Hepatocyte (in vitro differentiated cells): ENCODE measurements around the gene CASP2. TPM values are rescaled to one million over a fixed set of nuclear protein-coding genes. Genes with fewer than 3 reads are reported as not detected.

ENCODE experiments used
- DNase-seq: peaks from one replicate; pipeline ENCODE4 v3.0.0-alpha.2; 2016; ENCODE audit warnings: low spot score
- H2AFZ ChIP-seq: fragments of 200-600 bp; sonication (generic); 2 replicates; pipeline ENCODE4 v1.6.0; 2016; ENCODE audit warnings: antibody characterized with exemption, mild to moderate bottlenecking
- H3K27ac ChIP-seq: fragments of 200-600 bp; sonication (generic); 2 replicates; pipeline ENCODE4 v1.5.1; 2016; ENCODE audit warnings: mild to moderate bottlenecking
- H3K27me3 ChIP-seq: fragments of 200-600 bp; sonication (generic); 2 replicates; pipeline ENCODE4 v1.6.1; 2016
- H3K36me3 ChIP-seq: fragments of 200-600 bp; sonication (generic); replicated peaks from 2 replicates; pipeline ENCODE4 v1.5.1; 2016; ENCODE audit warnings: low read depth; ENCODE audit not compliant: insufficient read depth
- H3K4me1 ChIP-seq: fragments of 200-600 bp; sonication (generic); 2 replicates; pipeline ENCODE4 v1.5.1; 2016; ENCODE audit warnings: mild to moderate bottlenecking, moderate library complexity; ENCODE audit not compliant: insufficient read depth
- H3K4me2 ChIP-seq: fragments of 200-600 bp; sonication (generic); 2 replicates; pipeline ENCODE4 v1.6.0; 2016
- H3K4me3 ChIP-seq: fragments of 200-600 bp; sonication (generic); 2 replicates; pipeline ENCODE4 v1.5.1; 2016; ENCODE audit warnings: mild to moderate bottlenecking
- H3K79me2 ChIP-seq: fragments of 200-600 bp; sonication (generic); 2 replicates; pipeline ENCODE4 v1.6.0; 2017; ENCODE audit warnings: mild to moderate bottlenecking
- H3K9me2 ChIP-seq: fragments of 200-600 bp; sonication (generic); replicated peaks from 2 replicates; pipeline ENCODE4 v1.6.0; 2017; ENCODE audit warnings: mild to moderate bottlenecking; ENCODE audit not compliant: insufficient read depth
- H3K9me3 ChIP-seq: fragments of 200-600 bp; sonication (generic); 2 replicates; pipeline ENCODE4 v1.5.1; 2016; ENCODE audit warnings: low read depth, mild to moderate bottlenecking
- H4K20me1 ChIP-seq: fragments of 200-600 bp; sonication (generic); 2 replicates; pipeline ENCODE4 v1.6.0; 2016; ENCODE audit warnings: mild to moderate bottlenecking; ENCODE audit not compliant: insufficient read depth, poor library complexity, severe bottlenecking
- CTCF ChIP-seq: fragments of 200-600 bp; sonication (generic); IDR thresholded peaks from 2 replicates; pipeline ENCODE4 v1.5.1; 2016; ENCODE audit warnings: antibody characterized with exemption, mild to moderate bottlenecking; ENCODE audit not compliant: poor library complexity
- EZH2 ChIP-seq: fragments of 200-600 bp; sonication (generic); IDR thresholded peaks from 2 replicates; pipeline ENCODE4 v1.6.1; 2016; ENCODE audit warnings: antibody characterized with exemption, mild to moderate bottlenecking, borderline replicate concordance
- EZH2phosphoT487 ChIP-seq: fragments of 200-600 bp; sonication (generic); IDR thresholded peaks from one replicate; pipeline ENCODE4 v1.6.1; 2018; ENCODE audit warnings: antibody characterized with exemption, mild to moderate bottlenecking, low read depth, moderate library complexity; ENCODE audit not compliant: unreplicated experiment, severe bottlenecking
- whole genome bisulfite sequencing: methylation state at CpG from one replicate; pipeline ENCODE4 v1.1.6; 2016; ENCODE audit warnings: low lambda C conversion rate; ENCODE audit errors: missing lambda C conversion rate; 5-methylcytosine and 5-hydroxymethylcytosine counted together
- polyA plus RNA-seq: library from polyadenylated mRNA; unstranded; fragments of >200 nt; fragmentation: Nextera tagmentation; extraction: Ambion mirVana; gene quantifications from 2 replicates; pipeline ENCODE4 v1.2.1, GENCODE V29; 2016
- total RNA-seq: library from RNA; depleted of rRNA; stranded (reverse); fragments of >200 nt; gene quantifications from 2 replicates; pipeline ENCODE4 v1.2.3, GENCODE V29; 2014

Gene CASP2
- total and polyA plus RNA-seq, 2 experiments from 2014 or later, result 8.5 to 11.9 TPM

- Histone ChIP-seq H3K27ac (no peak overlapping the region), H3K36me3 (no peaks in the 10 kb centered on the region), H3K4me3 (no peak overlapping the region), H3K4me2 (no peak overlapping the region), H3K27me3 (no peaks in the 10 kb centered on the region), H3K79me2 (no peaks in the 10 kb centered on the region), H3K9me3 (no peaks in the 10 kb centered on the region), H3K9me2 (no peaks in the 10 kb centered on the region), H3K4me1 (peaks cover 3% of the 10 kb centered on the region), H4K20me1 (no peaks in the 10 kb centered on the region), H2AFZ (no peak overlapping the region)
- no peak for TF ChIP-seq EZH2
- TF ChIP-seq CTCF, result no peak
- TF ChIP-seq EZH2phosphoT487, result no peak
- no peak for DNase-seq
- 91% methylated on average over 11 of the region's 11 CpGs for WGBS
Measured at GRCh38 chr7:143242306-143242705, 45.8 kb upstream of the CASP2 start.

DNA sequence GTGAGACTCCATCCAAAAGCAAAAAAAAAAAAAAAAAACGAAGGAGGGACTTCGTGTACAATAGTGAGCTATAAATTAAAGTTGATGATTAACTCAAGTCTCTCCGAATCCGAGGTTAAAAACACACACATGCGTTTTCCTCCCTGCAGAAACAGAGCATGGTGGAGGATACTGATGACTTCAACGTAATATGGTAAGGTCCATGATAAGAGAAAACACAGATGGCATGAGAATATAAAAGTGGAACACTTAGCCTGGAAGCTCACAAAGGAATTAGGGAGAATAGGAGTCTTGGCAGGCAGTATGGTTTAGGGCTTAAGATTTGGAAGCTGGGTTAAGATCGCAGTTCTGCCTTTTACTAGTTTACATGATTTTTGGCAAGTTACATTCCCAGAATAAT, 45.0 kb upstream of the CASP2 start:
- TF ChIP-seq EZH2phosphoT487 (no peak), CTCF (no peak), EZH2 (no peak)
- H3K9me2 ChIP-seq, result no peaks in the 10 kb centered on the region
- DNase-seq, result no peak
- no peaks in the 10 kb centered on the region for H3K9me3 ChIP-seq
- H3K4me2 ChIP-seq, result peak overlapping the region; percentile 44
- H3K27ac ChIP-seq, result peak overlapping the region; percentile 57
- H3K4me3 ChIP-seq, result no peak overlapping the region
- no peaks in the 10 kb centered on the region for H3K36me3 ChIP-seq
- no peaks in the 10 kb centered on the region for H3K79me2 ChIP-seq
- H2AFZ ChIP-seq, result no peak overlapping the region
- H3K4me1 ChIP-seq, result peaks cover 4% of the 10 kb centered on the region
- WGBS, result 46% methylated on average over 7 of the region's 7 CpGs
- H4K20me1 ChIP-seq, result no peaks in the 10 kb centered on the region
- H3K27me3 ChIP-seq, result no peaks in the 10 kb centered on the region

GRCh38 chr7:143243614-143244013, 44.5 kb upstream of the CASP2 start:
- DNase-seq, result no peak
- H3K4me3 ChIP-seq, result no peak overlapping the region
- H3K4me1 ChIP-seq, result peaks cover 9% of the 10 kb centered on the region
- no peaks in the 10 kb centered on the region for H4K20me1 ChIP-seq
- H3K27ac ChIP-seq, result peak overlapping the region; percentile 57
- no peak for TF ChIP-seq EZH2phosphoT487
- TF ChIP-seq CTCF, result no peak
- no peak for TF ChIP-seq EZH2
- H2AFZ ChIP-seq, result peak overlapping the region; percentile 2
- no peaks in the 10 kb centered on the region for H3K9me2 ChIP-seq
- WGBS, result 29% methylated on average over 3 of the region's 3 CpGs
- H3K4me2 ChIP-seq, result peak overlapping the region; percentile 44
- no peaks in the 10 kb centered on the region for H3K36me3 ChIP-seq
- H3K27me3 ChIP-seq, result no peaks in the 10 kb centered on the region
- H3K79me2 ChIP-seq, result no peaks in the 10 kb centered on the region
- no peaks in the 10 kb centered on the region for H3K9me3 ChIP-seq

DNA sequence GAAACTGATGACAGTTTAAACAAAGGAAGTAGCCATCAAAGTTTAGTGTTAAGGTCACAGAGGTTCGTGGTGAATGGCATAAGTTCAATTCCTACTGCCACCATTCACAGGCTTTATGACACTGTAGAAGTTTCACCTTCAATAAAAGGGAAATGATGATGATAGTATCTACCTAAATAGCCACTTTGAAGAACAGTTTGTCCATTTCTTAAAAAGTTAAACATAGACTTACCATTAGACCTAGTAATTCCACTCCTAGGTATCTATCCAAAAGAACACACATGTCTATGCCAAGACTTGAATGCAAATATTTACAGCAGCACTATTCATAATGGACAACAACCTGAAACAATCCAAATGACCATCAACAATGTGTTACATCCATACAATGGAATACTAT, 43.8 kb upstream of the CASP2 start:
- Histone ChIP-seq H3K4me3 (no peak overlapping the region), H3K27me3 (no peaks in the 10 kb centered on the region), H3K36me3 (no peaks in the 10 kb centered on the region), H3K9me2 (no peaks in the 10 kb centered on the region), H2AFZ (no peak overlapping the region), H3K9me3 (no peaks in the 10 kb centered on the region), H3K4me1 (peaks cover 12% of the 10 kb centered on the region), H3K4me2 (peak overlapping the region; percentile 44), H3K79me2 (no peaks in the 10 kb centered on the region), H3K27ac (peak overlapping the region; percentile 57), H4K20me1 (no peaks in the 10 kb centered on the region)
- 36% methylated on average over 1 of the region's 1 CpG for WGBS
- DNase-seq, result no peak
- TF ChIP-seq EZH2, result no peak
- no peak for TF ChIP-seq EZH2phosphoT487
- TF ChIP-seq CTCF, result no peak
